K562 (cell line): ENCODE measurements around the gene CTDSPL. TPM values are rescaled to one million over a fixed set of nuclear protein-coding genes. Genes with fewer than 3 reads are reported as not detected.
A peak's percentile ranks its signal among the peaks of the same experiment; 100 is the strongest.

Experiments
- BMI1 ChIP-seq: fragments of 150-350 bp; IDR thresholded peaks from 2 replicates; pipeline ENCODE4 v1.6.1; 2014; ENCODE audit warnings: low read length
- CXXC5 ChIP-seq: fragments of 250-450 bp; sonication (Bioruptor Pico); IDR thresholded peaks from 2 replicates; pipeline ENCODE4 v1.8.0; 2022; ENCODE audit warnings: inconsistent platforms, mild to moderate bottlenecking, moderate library complexity
- NFE2L1 ChIP-seq: fragments of 450-650 bp; IDR thresholded peaks from 2 replicates; pipeline ENCODE4 v1.6.1; 2016; ENCODE audit warnings: missing genetic modification characterization, low read depth, mild to moderate bottlenecking, missing compliant biosample characterization, moderate library complexity, borderline replicate concordance
- NUFIP1 ChIP-seq: fragments of 450-650 bp; IDR thresholded peaks from 2 replicates; pipeline ENCODE4 v1.6.1; 2018; ENCODE audit not compliant: partially characterized antibody
- RAD21 ChIP-seq, 2 experiments: fragments of 250-450 bp in 1 of 2; fragments of 450-650 bp in 1 of 2; sonication (Bioruptor Pico) in 1 of 2; formaldehyde crosslinking in 1 of 2; IDR thresholded peaks in 1 of 2; conservative IDR thresholded peaks in 1 of 2; 2 replicates each; pipeline versions ENCODE4 v1.4.0 to v1.8.0; 2020 to 2022; ENCODE audit warnings: mild to moderate bottlenecking in 2 of 2, moderate library complexity in 1 of 2
- RBM17 ChIP-seq: fragments of 200-400 bp; formaldehyde crosslinking; IDR thresholded peaks from 2 replicates; pipeline ENCODE4 v1.6.1; 2017; ENCODE audit warnings: low read depth, mild to moderate bottlenecking, low read length, borderline replicate concordance
- SIN3A ChIP-seq, 2 experiments: fragments of 150-350 bp in 1 of 2; IDR thresholded peaks; 2 replicates each; pipeline ENCODE4 v1.6.1; 2011 to 2016; ENCODE audit warnings: borderline replicate concordance in 2 of 2, low read depth in 2 of 2, low read length in 2 of 2, mild to moderate bottlenecking in 2 of 2, moderate library complexity in 2 of 2; ENCODE audit not compliant: control insufficient read depth in 1 of 2
- ZBTB7A ChIP-seq: IDR thresholded peaks from 2 replicates; pipeline ENCODE4 v1.6.1; 2011; ENCODE audit warnings: low read depth, mild to moderate bottlenecking, low read length, moderate library complexity, borderline replicate concordance; ENCODE audit not compliant: control insufficient read depth
- ZNF146 ChIP-seq: IDR thresholded peaks from one replicate; pipeline ENCODE4 v1.6.1; 2018; ENCODE audit warnings: missing compliant biosample characterization; ENCODE audit not compliant: unreplicated experiment
- polyA plus RNA-seq, 8 experiments: library from polyadenylated mRNA; depleted of rRNA in 4 of 8; stranded (reverse) in 5 of 8; unstranded in 3 of 8; fragments of >200 nt; fragmentation: Nextera tagmentation in 2 of 8; fragmentation: Illumina TruSeq in 1 of 8; extraction: Ambion mirVana in 2 of 8; extraction: Trizol in 1 of 8; gene quantifications; 2 replicates each; pipeline versions ENCODE4 v1.2.1 to v1.2.3, GENCODE V29; 2011 to 2014; ENCODE audit warnings: inconsistent platforms in 1 of 8, missing spikeins in 1 of 8
- total RNA-seq, 7 experiments: library from RNA; depleted of rRNA in 6 of 7; stranded (reverse); fragments of >200 nt in 6 of 7; fragmentation: Illumina TruSeq in 2 of 7; extraction: Trizol in 2 of 7; gene quantifications; 2 replicates each; pipeline versions ENCODE4 v1.2.1 to v1.2.3, GENCODE V29; 2011 to 2021; ENCODE audit warnings: low replicate concordance in 1 of 7
- TF ChIP-seq, protein P1 (sequence below), 2 experiments: fragments of 450-650 bp; formaldehyde crosslinking in 1 of 2; IDR thresholded peaks; 2 replicates each; pipeline versions ENCODE4 v1.4.0 to v1.6.1; 2014 to 2020; ENCODE audit warnings: mild to moderate bottlenecking in 2 of 2, borderline replicate concordance in 1 of 2, low read depth in 1 of 2
- TF ChIP-seq, protein P2 (sequence below): sonication (generic); formaldehyde crosslinking; IDR thresholded peaks from 2 replicates; pipeline ENCODE4 v1.8.0; 2023; ENCODE audit warnings: mild to moderate bottlenecking, missing genetic modification reagents
- TF ChIP-seq, protein P3 (sequence below): fragments of 250-450 bp; sonication (Bioruptor Pico); IDR thresholded peaks from 2 replicates; pipeline ENCODE4 v1.5.0; 2021
- TF ChIP-seq, protein P4 (sequence below): fragments of 250-450 bp; sonication (Bioruptor Pico); IDR thresholded peaks from 2 replicates; pipeline ENCODE4 v1.8.0; 2021; ENCODE audit warnings: mild to moderate bottlenecking, moderate library complexity

Gene CTDSPL
- total and polyA plus RNA-seq, 9 of the 15 experiments (the other 6 are each of a cell fraction or from before 2014, with no cell fraction given), result 5.1 to 19.3 (median 11.3) TPM

DNA sequence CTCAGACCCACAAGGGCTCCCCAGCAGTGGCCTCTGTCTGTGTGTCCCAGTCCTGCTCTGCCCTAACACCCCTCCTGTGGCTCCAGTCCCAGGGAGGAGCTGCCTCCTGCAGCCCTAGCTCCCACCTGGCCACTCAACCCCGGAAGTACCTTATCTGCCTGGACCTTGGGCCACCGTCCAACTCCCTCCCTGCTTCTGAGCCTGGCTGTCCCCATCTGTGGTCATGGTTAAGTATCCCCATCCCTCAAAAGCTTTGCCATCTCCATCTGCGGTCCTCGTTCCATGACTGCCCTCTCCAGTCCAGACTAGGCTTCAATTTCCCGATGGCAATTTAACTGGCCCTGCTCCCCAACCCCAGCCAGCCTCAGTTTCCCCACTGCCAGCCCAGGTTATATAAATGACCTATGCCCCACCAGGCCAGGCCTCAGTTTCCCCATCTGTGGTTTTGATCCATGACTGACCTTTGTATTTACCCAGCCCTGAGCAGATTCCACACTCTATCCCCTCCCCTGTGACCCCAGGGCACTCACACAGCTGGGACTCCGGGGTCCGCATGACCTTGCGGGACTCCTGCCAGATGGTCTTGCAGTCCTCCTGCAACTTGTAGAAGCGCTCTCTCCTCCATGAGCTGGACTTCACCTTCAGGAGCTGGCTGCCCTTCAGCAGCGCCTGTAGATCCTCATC is 158.1 kb downstream of the CTDSPL start (continued):
- TF ChIP-seq, protein P1, sequence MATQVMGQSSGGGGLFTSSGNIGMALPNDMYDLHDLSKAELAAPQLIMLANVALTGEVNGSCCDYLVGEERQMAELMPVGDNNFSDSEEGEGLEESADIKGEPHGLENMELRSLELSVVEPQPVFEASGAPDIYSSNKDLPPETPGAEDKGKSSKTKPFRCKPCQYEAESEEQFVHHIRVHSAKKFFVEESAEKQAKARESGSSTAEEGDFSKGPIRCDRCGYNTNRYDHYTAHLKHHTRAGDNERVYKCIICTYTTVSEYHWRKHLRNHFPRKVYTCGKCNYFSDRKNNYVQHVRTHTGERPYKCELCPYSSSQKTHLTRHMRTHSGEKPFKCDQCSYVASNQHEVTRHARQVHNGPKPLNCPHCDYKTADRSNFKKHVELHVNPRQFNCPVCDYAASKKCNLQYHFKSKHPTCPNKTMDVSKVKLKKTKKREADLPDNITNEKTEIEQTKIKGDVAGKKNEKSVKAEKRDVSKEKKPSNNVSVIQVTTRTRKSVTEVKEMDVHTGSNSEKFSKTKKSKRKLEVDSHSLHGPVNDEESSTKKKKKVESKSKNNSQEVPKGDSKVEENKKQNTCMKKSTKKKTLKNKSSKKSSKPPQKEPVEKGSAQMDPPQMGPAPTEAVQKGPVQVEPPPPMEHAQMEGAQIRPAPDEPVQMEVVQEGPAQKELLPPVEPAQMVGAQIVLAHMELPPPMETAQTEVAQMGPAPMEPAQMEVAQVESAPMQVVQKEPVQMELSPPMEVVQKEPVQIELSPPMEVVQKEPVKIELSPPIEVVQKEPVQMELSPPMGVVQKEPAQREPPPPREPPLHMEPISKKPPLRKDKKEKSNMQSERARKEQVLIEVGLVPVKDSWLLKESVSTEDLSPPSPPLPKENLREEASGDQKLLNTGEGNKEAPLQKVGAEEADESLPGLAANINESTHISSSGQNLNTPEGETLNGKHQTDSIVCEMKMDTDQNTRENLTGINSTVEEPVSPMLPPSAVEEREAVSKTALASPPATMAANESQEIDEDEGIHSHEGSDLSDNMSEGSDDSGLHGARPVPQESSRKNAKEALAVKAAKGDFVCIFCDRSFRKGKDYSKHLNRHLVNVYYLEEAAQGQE (IDR thresholded peaks at IDR 0.05; ENCODE audit: borderline replicate concordance), result no peak
- TF ChIP-seq, protein P1 (CRISPR knock-in tag; IDR thresholded peaks at IDR 0.05; ENCODE audit: low read depth), result no peak
- TF ChIP-seq, protein P2, sequence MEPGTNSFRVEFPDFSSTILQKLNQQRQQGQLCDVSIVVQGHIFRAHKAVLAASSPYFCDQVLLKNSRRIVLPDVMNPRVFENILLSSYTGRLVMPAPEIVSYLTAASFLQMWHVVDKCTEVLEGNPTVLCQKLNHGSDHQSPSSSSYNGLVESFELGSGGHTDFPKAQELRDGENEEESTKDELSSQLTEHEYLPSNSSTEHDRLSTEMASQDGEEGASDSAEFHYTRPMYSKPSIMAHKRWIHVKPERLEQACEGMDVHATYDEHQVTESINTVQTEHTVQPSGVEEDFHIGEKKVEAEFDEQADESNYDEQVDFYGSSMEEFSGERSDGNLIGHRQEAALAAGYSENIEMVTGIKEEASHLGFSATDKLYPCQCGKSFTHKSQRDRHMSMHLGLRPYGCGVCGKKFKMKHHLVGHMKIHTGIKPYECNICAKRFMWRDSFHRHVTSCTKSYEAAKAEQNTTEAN (CRISPR knock-in tag), result no peak
- no peak for TF ChIP-seq BMI1
- no peak for TF ChIP-seq NFE2L1
- TF ChIP-seq ZNF146 (CRISPR knock-in tag), result no peak
- peak; percentile 46; the same call in 1 of the 2 replicates for TF ChIP-seq ZBTB7A
- peak; percentile 23; the same call in 1 of the 2 replicates for TF ChIP-seq CXXC5 (CRISPR knock-in tag)
- TF ChIP-seq, protein P3, sequence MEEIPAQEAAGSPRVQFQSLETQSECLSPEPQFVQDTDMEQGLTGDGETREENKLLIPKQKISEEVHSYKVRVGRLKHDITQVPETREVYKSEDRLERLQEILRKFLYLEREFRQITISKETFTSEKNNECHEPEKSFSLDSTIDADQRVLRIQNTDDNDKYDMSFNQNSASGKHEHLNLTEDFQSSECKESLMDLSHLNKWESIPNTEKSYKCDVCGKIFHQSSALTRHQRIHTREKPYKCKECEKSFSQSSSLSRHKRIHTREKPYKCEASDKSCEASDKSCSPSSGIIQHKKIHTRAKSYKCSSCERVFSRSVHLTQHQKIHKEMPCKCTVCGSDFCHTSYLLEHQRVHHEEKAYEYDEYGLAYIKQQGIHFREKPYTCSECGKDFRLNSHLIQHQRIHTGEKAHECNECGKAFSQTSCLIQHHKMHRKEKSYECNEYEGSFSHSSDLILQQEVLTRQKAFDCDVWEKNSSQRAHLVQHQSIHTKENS (CRISPR knock-in tag), result no peak
- no peak for TF ChIP-seq RBM17
- TF ChIP-seq SIN3A (IDR thresholded peaks at IDR 0.05; ENCODE audit: borderline replicate concordance in 2 of 2, control insufficient read depth in 1 of 2, low read depth in 2 of 2, low read length in 2 of 2), result peak in 1 of 2 experiments; percentile 26; a peak in 1 of 4 replicates
- no peak for TF ChIP-seq RAD21 (CRISPR knock-in tag; conservative IDR thresholded peaks at IDR 0.05 in 1 of 2, IDR thresholded peaks at IDR 0.05 in 1 of 2)
- TF ChIP-seq, protein P4, sequence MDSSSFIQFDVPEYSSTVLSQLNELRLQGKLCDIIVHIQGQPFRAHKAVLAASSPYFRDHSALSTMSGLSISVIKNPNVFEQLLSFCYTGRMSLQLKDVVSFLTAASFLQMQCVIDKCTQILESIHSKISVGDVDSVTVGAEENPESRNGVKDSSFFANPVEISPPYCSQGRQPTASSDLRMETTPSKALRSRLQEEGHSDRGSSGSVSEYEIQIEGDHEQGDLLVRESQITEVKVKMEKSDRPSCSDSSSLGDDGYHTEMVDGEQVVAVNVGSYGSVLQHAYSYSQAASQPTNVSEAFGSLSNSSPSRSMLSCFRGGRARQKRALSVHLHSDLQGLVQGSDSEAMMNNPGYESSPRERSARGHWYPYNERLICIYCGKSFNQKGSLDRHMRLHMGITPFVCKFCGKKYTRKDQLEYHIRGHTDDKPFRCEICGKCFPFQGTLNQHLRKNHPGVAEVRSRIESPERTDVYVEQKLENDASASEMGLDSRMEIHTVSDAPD (CRISPR knock-in tag), result no peak
- no peak for TF ChIP-seq NUFIP1
